Smooth muscle cell (in vitro differentiated cells): ENCODE results near the gene CACNA2D2. TPM values are rescaled to one million over a fixed set of nuclear protein-coding genes. Genes with fewer than 3 reads are reported as not detected.

Source experiments
- DNase-seq: peaks from one replicate; lab custom pipeline; 2025; ENCODE audit not compliant: unreplicated experiment; lab: John Stamatoyannopoulos, UW
- H2AFZ ChIP-seq: fragments of 200-600 bp; sonication (generic); 2 replicates; pipeline ENCODE4 v1.6.0; 2016; ENCODE audit warnings: antibody characterized with exemption, low read depth, mild to moderate bottlenecking
- H3F3A ChIP-seq: fragments of 200-600 bp; sonication (generic); 2 replicates; pipeline ENCODE4 v1.6.0; 2017; ENCODE audit warnings: antibody characterized with exemption, low read depth
- H3K27ac ChIP-seq: fragments of 200-600 bp; sonication (generic); 2 replicates; pipeline ENCODE4 v1.5.1; 2016; ENCODE audit warnings: low read depth, mild to moderate bottlenecking
- H3K27me3 ChIP-seq: fragments of 200-600 bp; sonication (generic); 2 replicates; pipeline ENCODE4 v1.6.1; 2016; ENCODE audit warnings: low read depth, mild to moderate bottlenecking
- H3K36me3 ChIP-seq: fragments of 200-600 bp; sonication (generic); 2 replicates; pipeline ENCODE4 v1.5.1; 2016; ENCODE audit warnings: low read depth
- H3K4me1 ChIP-seq: fragments of 200-600 bp; sonication (generic); 2 replicates; pipeline ENCODE4 v1.5.1; 2016; ENCODE audit warnings: low read depth
- H3K4me2 ChIP-seq: fragments of 200-600 bp; sonication (generic); 2 replicates; pipeline ENCODE4 v1.6.0; 2016; ENCODE audit warnings: mild to moderate bottlenecking
- H3K4me3 ChIP-seq: fragments of 200-600 bp; sonication (generic); 2 replicates; pipeline ENCODE4 v1.5.1; 2016; ENCODE audit warnings: mild to moderate bottlenecking
- H3K79me2 ChIP-seq: fragments of 200-600 bp; sonication (generic); 2 replicates; pipeline ENCODE4 v1.6.0; 2016; ENCODE audit warnings: low read depth, mild to moderate bottlenecking
- H3K9ac ChIP-seq: fragments of 200-600 bp; sonication (generic); 2 replicates; pipeline ENCODE4 v1.6.0; 2016; ENCODE audit warnings: low read depth
- H3K9me3 ChIP-seq: fragments of 200-600 bp; sonication (generic); replicated peaks from 2 replicates; pipeline ENCODE4 v1.5.1; 2016; ENCODE audit warnings: low read depth
- H4K20me1 ChIP-seq: fragments of 200-600 bp; sonication (generic); 2 replicates; pipeline ENCODE4 v1.6.0; 2016; ENCODE audit warnings: low read depth
- CTCF ChIP-seq: fragments of 200-600 bp; sonication (generic); IDR thresholded peaks from 2 replicates; pipeline ENCODE4 v1.5.1; 2017; ENCODE audit warnings: borderline replicate concordance, mild to moderate bottlenecking, antibody characterized with exemption; ENCODE audit not compliant: insufficient read depth, poor library complexity, severe bottlenecking
- WGBS: methylation state at CpG from one replicate; pipeline ENCODE4 v1.1.7; 2016; ENCODE audit warnings: low lambda C conversion rate; 5-methylcytosine and 5-hydroxymethylcytosine counted together
- polyA plus RNA-seq: library from polyadenylated mRNA; unstranded; fragments of >200 nt; fragmentation: Nextera tagmentation; extraction: Ambion mirVana; gene quantifications from 2 replicates; pipeline ENCODE4 v1.2.1, GENCODE V29; 2016
- small RNA-seq: library from RNA; depleted of rRNA; stranded (forward); fragments of <200 nt; gene quantifications from one replicate; pipeline ENCODE3, GENCODE V24; 2014
- total RNA-seq: library from RNA; depleted of rRNA; stranded (reverse); fragments of >200 nt; gene quantifications from 2 replicates; pipeline ENCODE4 v1.2.3, GENCODE V29; 2014

Gene CACNA2D2
- total and polyA plus RNA-seq, 2 experiments from 2014 or later: 0.27 to 0.51 TPM

DNA sequence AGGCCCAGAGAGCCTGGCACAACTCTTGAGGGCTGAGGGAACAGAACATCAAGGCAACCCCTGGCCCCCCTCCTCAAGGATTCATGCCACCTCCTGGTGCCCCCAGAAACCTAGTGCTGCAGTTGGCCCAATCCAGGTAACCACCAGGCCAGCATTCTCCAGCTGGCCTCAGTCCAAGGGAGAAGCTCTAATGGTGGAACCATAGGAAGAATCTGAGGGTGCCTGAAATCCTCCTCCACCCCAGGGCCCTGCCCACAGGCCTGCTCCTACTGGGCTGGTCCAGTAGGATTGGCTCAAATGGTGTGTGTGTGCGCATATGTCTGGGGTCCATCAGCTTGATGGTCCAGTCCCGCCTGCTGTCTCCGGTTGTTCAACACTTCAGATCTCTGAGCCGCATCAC is 188.6 kb downstream of the CACNA2D2 start:
- Histone ChIP-seq H4K20me1 (peaks cover 24% of the 10 kb centered on the region), H3K27ac (no peak overlapping the region), H3K9me3 (no peaks in the 10 kb centered on the region), H3F3A (no peaks in the 10 kb centered on the region), H2AFZ (no peak overlapping the region), H3K4me2 (no peak overlapping the region), H3K4me3 (no peak overlapping the region), H3K4me1 (peaks cover under 1% of the 10 kb centered on the region), H3K79me2 (peaks cover 13% of the 10 kb centered on the region), H3K27me3 (no peaks in the 10 kb centered on the region), H3K9ac (no peak overlapping the region), H3K36me3 (peaks cover 1% of the 10 kb centered on the region)
- WGBS: 99% methylated on average over 4 of the region's 4 CpGs
- DNase-seq: no peak
- no peak for TF ChIP-seq CTCF

DNA sequence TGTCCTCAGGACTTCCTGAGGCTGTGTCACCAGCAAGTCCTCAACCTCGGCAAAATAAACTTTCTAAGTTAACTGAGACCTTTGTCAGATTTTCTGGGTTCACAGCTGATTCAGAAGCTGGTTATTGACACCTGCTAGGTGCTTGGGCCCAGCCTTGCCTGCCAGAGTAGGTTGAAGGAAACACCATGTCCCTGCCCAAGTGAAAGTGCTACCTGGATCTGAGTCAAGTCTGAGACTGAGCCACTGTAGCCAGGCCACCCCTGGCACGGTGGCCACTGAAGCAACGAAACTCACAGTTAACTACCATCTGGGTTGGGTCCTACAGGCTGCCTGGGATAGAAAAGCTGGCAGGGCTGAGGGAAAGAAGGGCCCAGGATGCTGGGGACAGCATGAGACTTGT is 189.1 kb downstream of the CACNA2D2 start:
- H3K9ac ChIP-seq: no peak overlapping the region
- TF ChIP-seq CTCF: no peak
- peaks cover 5% of the 10 kb centered on the region for H3K36me3 ChIP-seq
- H3K4me1 ChIP-seq: no peaks in the 10 kb centered on the region
- H3F3A ChIP-seq: no peaks in the 10 kb centered on the region
- no peak overlapping the region for H2AFZ ChIP-seq
- no peaks in the 10 kb centered on the region for H3K9me3 ChIP-seq
- H3K27me3 ChIP-seq: no peaks in the 10 kb centered on the region
- H3K4me2 ChIP-seq: no peak overlapping the region
- 98% methylated on average over 3 of the region's 3 CpGs for WGBS
- peaks cover 8% of the 10 kb centered on the region for H3K79me2 ChIP-seq
- H4K20me1 ChIP-seq: peaks cover 24% of the 10 kb centered on the region
- H3K4me3 ChIP-seq: no peak overlapping the region
- no peak overlapping the region for H3K27ac ChIP-seq
- no peak for DNase-seq

Small RNA genes within 50 kb of the gene (small RNA-seq; reads per million reads assigned to genes)
- gene RNA5SP131: not detected

Other genes starting within 250 kb of the CACNA2D2 start
- gene SEMA3B, start 234.5 kb downstream of the CACNA2D2 start, total RNA-seq: 26.8 and 48.3 TPM in 2 replicates
- 26.3 and 70.7 TPM in 2 replicates for gene SEMA3B, start 234.5 kb downstream of the CACNA2D2 start, polyA plus RNA-seq
- gene LSMEM2, start 224.5 kb downstream of the CACNA2D2 start, total RNA-seq: 0.09 and 0.18 TPM in 2 replicates
- gene LSMEM2, start 224.5 kb downstream of the CACNA2D2 start, polyA plus RNA-seq: 0.87 TPM in 1 of 2 replicates, not detected in the other
- 19.9 and 20.8 TPM in 2 replicates for gene IFRD2, start 211.2 kb downstream of the CACNA2D2 start, total RNA-seq
- 59.3 and 62.6 TPM in 2 replicates for gene IFRD2, start 211.2 kb downstream of the CACNA2D2 start, polyA plus RNA-seq
- gene HYAL3, start 204.2 kb downstream of the CACNA2D2 start, total RNA-seq: 1.6 and 2.5 TPM in 2 replicates
- 3.7 and 6.7 TPM in 2 replicates for gene HYAL3, start 204.2 kb downstream of the CACNA2D2 start, polyA plus RNA-seq
- 11.3 and 13.0 TPM in 2 replicates for gene NAA80, start 204.2 kb downstream of the CACNA2D2 start, total RNA-seq
- 16.7 and 21.9 TPM in 2 replicates for gene NAA80, start 204.2 kb downstream of the CACNA2D2 start, polyA plus RNA-seq
- gene HYAL1, start 200.1 kb downstream of the CACNA2D2 start, total RNA-seq: 0.54 and 1.0 TPM in 2 replicates
- 1.4 TPM in 1 of 2 replicates, not detected in the other for gene HYAL1, start 200.1 kb downstream of the CACNA2D2 start, polyA plus RNA-seq
- gene HYAL2, start 180.9 kb downstream of the CACNA2D2 start, total RNA-seq: 74.7 and 88.0 TPM in 2 replicates
- gene HYAL2, start 180.9 kb downstream of the CACNA2D2 start, polyA plus RNA-seq: 72.8 and 83.3 TPM in 2 replicates
- 25.1 and 28.8 TPM in 2 replicates for gene TUSC2, start 175.4 kb downstream of the CACNA2D2 start, total RNA-seq
- gene TUSC2, start 175.4 kb downstream of the CACNA2D2 start, polyA plus RNA-seq: 53.4 and 57.5 TPM in 2 replicates
- 25.3 and 27.6 TPM in 2 replicates for gene RASSF1, start 162.8 kb downstream of the CACNA2D2 start, total RNA-seq
- gene RASSF1, start 162.8 kb downstream of the CACNA2D2 start, polyA plus RNA-seq: 58.5 and 62.2 TPM in 2 replicates
- gene ZMYND10, start 157.9 kb downstream of the CACNA2D2 start, total RNA-seq: 0.27 and 1.4 TPM in 2 replicates
- 0.21 and 1.7 TPM in 2 replicates for gene ZMYND10, start 157.9 kb downstream of the CACNA2D2 start, polyA plus RNA-seq
- 18.0 and 25.1 TPM in 2 replicates for gene NPRL2, start 152.9 kb downstream of the CACNA2D2 start, total RNA-seq
- gene NPRL2, start 152.9 kb downstream of the CACNA2D2 start, polyA plus RNA-seq: 29.3 and 39.7 TPM in 2 replicates
- gene CYB561D2, start 152.8 kb downstream of the CACNA2D2 start, total RNA-seq: 15.1 and 21.6 TPM in 2 replicates
- 22.6 and 30.7 TPM in 2 replicates for gene CYB561D2, start 152.8 kb downstream of the CACNA2D2 start, polyA plus RNA-seq
- 33.6 and 42.7 TPM in 2 replicates for gene TMEM115, start 144.1 kb downstream of the CACNA2D2 start, total RNA-seq
- 53.2 and 56.6 TPM in 2 replicates for gene TMEM115, start 144.1 kb downstream of the CACNA2D2 start, polyA plus RNA-seq
- 6.6 and 8.7 TPM in 2 replicates for gene C3orf18, start 64.1 kb upstream of the CACNA2D2 start, total RNA-seq
- gene C3orf18, start 64.1 kb upstream of the CACNA2D2 start, polyA plus RNA-seq: 18.9 and 20.0 TPM in 2 replicates
- 6.5 and 15.3 TPM in 2 replicates for gene HEMK1, start 65.9 kb upstream of the CACNA2D2 start, total RNA-seq
- gene HEMK1, start 65.9 kb upstream of the CACNA2D2 start, polyA plus RNA-seq: 26.4 and 28.3 TPM in 2 replicates
- 1.8 and 3.0 TPM in 2 replicates for gene CISH, start 108.1 kb upstream of the CACNA2D2 start, total RNA-seq
- 12.4 and 15.9 TPM in 2 replicates for gene CISH, start 108.1 kb upstream of the CACNA2D2 start, polyA plus RNA-seq
- 17.1 and 20.2 TPM in 2 replicates for gene MAPKAPK3, start 113.5 kb upstream of the CACNA2D2 start, total RNA-seq
- 18.7 and 23.7 TPM in 2 replicates for gene MAPKAPK3, start 113.5 kb upstream of the CACNA2D2 start, polyA plus RNA-seq
- 1.5 and 2.2 TPM in 2 replicates for gene DOCK3, start 171.3 kb upstream of the CACNA2D2 start, total RNA-seq
- 0.29 and 1.4 TPM in 2 replicates for gene DOCK3, start 171.3 kb upstream of the CACNA2D2 start, polyA plus RNA-seq